Osteocyte (in vitro differentiated cells): ENCODE measurements around the gene IFITM2. TPM values are rescaled to one million over a fixed set of nuclear protein-coding genes. Genes with fewer than 3 reads are reported as not detected.

ENCODE experiments used
- DNase-seq: peaks from one replicate; pipeline ENCODE4 v3.0.0; 2021; ENCODE audit warnings: mixed read lengths; ENCODE audit not compliant: unreplicated experiment; ENCODE audit errors: extremely low spot score
- H3K27ac Mint-ChIP-seq: one replicate; pipeline ENCODE4 v1.8.0; 2021; ENCODE audit warnings: mild to moderate bottlenecking, mixed read lengths; ENCODE audit not compliant: unreplicated experiment
- H3K27me3 Mint-ChIP-seq: one replicate; pipeline ENCODE4 v1.8.0; 2021; ENCODE audit warnings: mixed read lengths; ENCODE audit not compliant: unreplicated experiment
- H3K36me3 Mint-ChIP-seq: one replicate; pipeline ENCODE4 v1.8.0; 2021; ENCODE audit warnings: mixed read lengths; ENCODE audit not compliant: unreplicated experiment
- H3K4me1 Mint-ChIP-seq: one replicate; pipeline ENCODE4 v1.8.0; 2021; ENCODE audit warnings: mixed read lengths; ENCODE audit not compliant: unreplicated experiment
- H3K4me3 Mint-ChIP-seq: one replicate; pipeline ENCODE4 v1.8.0; 2021; ENCODE audit warnings: mild to moderate bottlenecking, moderate library complexity, mixed read lengths; ENCODE audit not compliant: unreplicated experiment
- H3K9me3 Mint-ChIP-seq: one replicate; pipeline ENCODE4 v1.8.0; 2021; ENCODE audit warnings: mixed read lengths; ENCODE audit not compliant: unreplicated experiment
- CTCF ChIP-seq: fragments of 200-600 bp; sonication (generic); IDR thresholded peaks from 2 replicates; pipeline ENCODE4 v1.5.0; 2021; ENCODE audit warnings: antibody characterized with exemption, mild to moderate bottlenecking, moderate library complexity
- total RNA-seq: library from RNA; stranded (reverse); gene quantifications from 2 replicates; pipeline ENCODE4 v1.2.1, GENCODE V29; 2021

IFITM2 gene
- total RNA-seq, 1 donor from 2014 or later: 698 TPM

DNA sequence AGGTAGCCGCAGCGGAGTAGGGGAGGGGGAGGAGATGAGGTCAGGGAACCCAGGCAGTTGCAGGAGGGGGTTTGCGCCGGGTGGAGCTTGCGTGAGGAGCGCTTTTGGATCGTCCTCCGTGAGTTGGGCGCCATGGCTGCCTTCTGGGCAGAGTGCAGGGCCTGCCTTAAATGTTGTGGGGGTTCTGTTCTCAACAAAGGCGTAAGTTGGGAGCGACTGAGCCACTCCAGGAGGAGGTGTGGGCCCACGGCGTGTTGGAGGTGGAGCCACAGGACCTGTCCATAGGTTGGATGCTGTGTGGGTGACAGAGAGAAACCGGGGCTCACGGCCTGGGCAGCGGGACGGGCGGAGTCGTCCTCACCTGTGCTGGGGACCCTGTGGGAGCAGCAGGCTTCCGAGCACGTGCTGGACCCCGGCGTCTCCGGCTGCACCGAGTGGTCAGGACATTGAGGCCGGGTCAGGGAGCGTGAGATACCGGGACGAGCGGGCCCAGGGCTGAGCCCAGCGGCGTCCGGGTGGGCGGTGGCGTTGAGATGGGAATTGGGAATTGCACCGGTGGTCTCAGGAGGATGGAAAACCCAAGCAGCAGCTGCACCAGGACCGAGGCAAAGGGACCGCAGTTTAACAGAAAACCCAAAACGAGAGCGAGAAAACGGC, 19.7 kb upstream of the IFITM2 start:
- peak overlapping the region; percentile 41 for H3K27ac Mint-ChIP-seq

DNA sequence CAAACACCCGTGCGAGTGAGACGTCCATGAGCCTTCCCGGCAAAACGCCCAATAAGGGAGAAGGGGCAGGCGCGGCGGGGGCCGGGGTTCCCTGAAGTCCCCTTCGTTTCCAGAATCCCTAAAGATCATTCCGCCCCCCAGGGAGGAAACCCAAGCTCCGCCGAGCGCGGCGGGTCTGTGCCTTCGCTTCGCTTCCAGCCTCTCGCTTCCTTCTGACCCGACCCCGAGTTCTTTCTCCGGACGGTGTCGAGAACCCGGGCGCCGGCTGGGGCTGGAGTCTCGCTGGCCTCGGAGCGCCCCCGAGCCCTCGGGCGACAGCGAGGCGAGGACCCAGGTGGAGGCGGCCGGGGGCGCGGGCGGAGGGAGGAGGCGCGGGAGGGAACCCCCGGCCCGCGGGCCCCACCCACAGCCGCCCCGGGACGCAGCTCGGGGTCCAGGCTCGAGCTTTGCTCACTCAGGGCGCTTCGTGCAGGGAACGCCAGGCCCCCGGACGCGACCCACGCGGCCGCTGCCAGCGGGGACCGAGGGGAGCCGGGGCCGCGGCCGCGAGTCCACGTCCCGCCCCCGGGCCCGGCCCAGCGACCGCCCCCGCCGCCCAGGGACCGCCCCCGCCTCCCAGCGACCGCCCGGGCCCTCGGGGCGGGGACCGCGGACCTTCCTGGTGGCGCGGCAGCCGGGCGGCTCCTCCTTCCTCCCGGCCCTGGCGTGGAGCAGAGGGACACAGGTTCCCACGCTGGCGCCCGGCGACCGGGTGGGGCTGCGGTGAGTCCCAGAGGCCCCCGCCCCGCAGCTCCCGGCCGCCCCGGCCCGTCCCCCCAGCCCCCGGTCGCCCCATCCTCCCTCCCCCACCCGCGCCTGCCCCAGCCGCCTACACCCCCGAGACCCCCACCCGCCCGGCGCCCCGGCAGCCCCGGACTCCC, 18.9 kb upstream of the IFITM2 start, which contains the start of gene PGGHG:
TSS of gene PGGHG (plus strand) at position 649 of the 920 bp plus-strand sequence. CDS start 691 bp downstream, outside the sequence.
- no peak for TF ChIP-seq CTCF
- Mint-ChIP-seq H3K9me3 (no peaks in the 10 kb centered on the region), H3K27ac (peak within 1 kb of the TSS; percentile 41), H3K36me3 (no peaks in the 10 kb centered on the region), H3K27me3 (no peaks in the 10 kb centered on the region), H3K4me1 (peaks cover 15% of the 10 kb centered on the region), H3K4me3 (peak within 1 kb of the TSS; percentile 70)
- no peak for DNase-seq

More for the DNA sequence above, 19.7 kb upstream of the IFITM2 start:
- Mint-ChIP-seq H3K4me1 (peaks cover 15% of the 10 kb centered on the region), H3K27me3 (no peaks in the 10 kb centered on the region), H3K9me3 (no peaks in the 10 kb centered on the region), H3K4me3 (peak overlapping the region; percentile 70), H3K36me3 (no peaks in the 10 kb centered on the region)
- no peak for TF ChIP-seq CTCF
- DNase-seq: no peak

- no peak for DNase-seq
- peak overlapping the region; percentile 18 for H3K27ac Mint-ChIP-seq
- peaks cover 15% of the 10 kb centered on the region for H3K4me1 Mint-ChIP-seq
- TF ChIP-seq CTCF: no peak
- no peaks in the 10 kb centered on the region for H3K9me3 Mint-ChIP-seq
- H3K27me3 Mint-ChIP-seq: no peaks in the 10 kb centered on the region
- peaks cover 1% of the 10 kb centered on the region for H3K36me3 Mint-ChIP-seq
- peak overlapping the region; percentile 69 for H3K4me3 Mint-ChIP-seq
Measured at GRCh38 chr11:289398-289711, 18.3 kb upstream of the IFITM2 start.

- H3K27ac Mint-ChIP-seq: peak overlapping the region; percentile 18
- DNase-seq: no peak
Measured at GRCh38 chr11:289712-290620, 17.6 kb upstream of the IFITM2 start.

More at GRCh38 chr11:289712-290620, 17.6 kb upstream of the IFITM2 start:
- H3K27me3 Mint-ChIP-seq: no peaks in the 10 kb centered on the region
- no peak for TF ChIP-seq CTCF
- H3K36me3 Mint-ChIP-seq: peaks cover 1% of the 10 kb centered on the region
- peak overlapping the region; percentile 69 for H3K4me3 Mint-ChIP-seq
- peaks cover 15% of the 10 kb centered on the region for H3K4me1 Mint-ChIP-seq
- no peaks in the 10 kb centered on the region for H3K9me3 Mint-ChIP-seq
